ENCODE measurements around the gene PPOX. TPM values are rescaled to one million over a fixed set of nuclear protein-coding genes. Genes with fewer than 3 reads are reported as not detected.

Gene PPOX
- total RNA-seq, 1 donor, result 14.0 TPM

GRCh38 chr1:161122967-161123366, 43.3 kb upstream of the PPOX start:
- no peak for DNase-seq (ENCODE audit: low read depth)
- TF ChIP-seq, protein P1, sequence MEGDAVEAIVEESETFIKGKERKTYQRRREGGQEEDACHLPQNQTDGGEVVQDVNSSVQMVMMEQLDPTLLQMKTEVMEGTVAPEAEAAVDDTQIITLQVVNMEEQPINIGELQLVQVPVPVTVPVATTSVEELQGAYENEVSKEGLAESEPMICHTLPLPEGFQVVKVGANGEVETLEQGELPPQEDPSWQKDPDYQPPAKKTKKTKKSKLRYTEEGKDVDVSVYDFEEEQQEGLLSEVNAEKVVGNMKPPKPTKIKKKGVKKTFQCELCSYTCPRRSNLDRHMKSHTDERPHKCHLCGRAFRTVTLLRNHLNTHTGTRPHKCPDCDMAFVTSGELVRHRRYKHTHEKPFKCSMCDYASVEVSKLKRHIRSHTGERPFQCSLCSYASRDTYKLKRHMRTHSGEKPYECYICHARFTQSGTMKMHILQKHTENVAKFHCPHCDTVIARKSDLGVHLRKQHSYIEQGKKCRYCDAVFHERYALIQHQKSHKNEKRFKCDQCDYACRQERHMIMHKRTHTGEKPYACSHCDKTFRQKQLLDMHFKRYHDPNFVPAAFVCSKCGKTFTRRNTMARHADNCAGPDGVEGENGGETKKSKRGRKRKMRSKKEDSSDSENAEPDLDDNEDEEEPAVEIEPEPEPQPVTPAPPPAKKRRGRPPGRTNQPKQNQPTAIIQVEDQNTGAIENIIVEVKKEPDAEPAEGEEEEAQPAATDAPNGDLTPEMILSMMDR (IDR thresholded peaks at IDR 0.05; ENCODE audit: insufficient read depth, low read length), result no peak
- no peak overlapping the region for H3K4me3 ChIP-seq (ENCODE audit: low read depth, low read length)

GRCh38 chr1:161127649-161128048, 38.6 kb upstream of the PPOX start:
- TF ChIP-seq, protein P1 (IDR thresholded peaks at IDR 0.05; ENCODE audit: insufficient read depth, low read length), result no peak
- H3K4me3 ChIP-seq (ENCODE audit: low read depth, low read length), result no peak overlapping the region
- DNase-seq (ENCODE audit: low read depth), result no peak

DNA sequence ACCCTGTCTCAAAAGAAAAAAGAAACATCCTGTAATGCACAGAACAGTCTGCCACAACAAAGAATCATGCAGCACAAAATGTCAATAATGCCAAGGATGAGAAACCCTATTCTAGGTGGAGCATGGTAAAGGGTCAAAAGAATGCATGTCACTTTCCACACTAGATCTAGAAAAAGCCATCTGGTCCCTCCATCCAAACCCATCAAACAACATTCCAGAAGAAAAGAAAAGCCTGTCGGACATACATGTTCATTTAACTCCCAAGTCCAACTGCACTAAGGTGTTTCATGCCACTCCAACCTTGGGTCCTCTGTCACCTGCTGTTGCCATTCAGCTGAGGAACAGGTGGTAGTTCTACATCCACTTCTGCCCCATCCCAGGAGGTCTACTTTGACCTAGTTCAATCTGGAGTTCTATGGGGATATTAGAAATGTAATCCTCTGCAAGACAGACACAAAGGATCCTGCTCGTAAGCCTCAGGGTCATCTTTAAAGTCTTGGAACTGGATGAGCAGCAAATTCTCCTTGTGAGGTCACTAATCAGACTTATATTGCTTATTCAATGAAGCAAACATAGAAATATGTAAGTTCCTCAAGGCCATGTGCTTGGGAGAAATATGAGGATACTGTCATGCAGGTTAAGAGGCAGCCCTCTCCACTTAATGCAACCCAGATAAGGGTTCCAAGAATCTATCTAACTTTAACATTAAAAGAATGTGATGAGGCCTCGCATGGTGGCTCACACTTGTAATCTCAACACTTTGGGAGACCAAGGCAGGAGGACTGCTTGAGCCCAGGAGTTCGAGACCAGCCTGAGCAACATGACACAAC, 37.4 kb upstream of the PPOX start:
- TF ChIP-seq, protein P1 (IDR thresholded peaks at IDR 0.05; ENCODE audit: insufficient read depth, low read length), result no peak
- DNase-seq (ENCODE audit: low read depth), result no peak
- no peak overlapping the region for H3K4me3 ChIP-seq (ENCODE audit: low read depth, low read length)

DNA sequence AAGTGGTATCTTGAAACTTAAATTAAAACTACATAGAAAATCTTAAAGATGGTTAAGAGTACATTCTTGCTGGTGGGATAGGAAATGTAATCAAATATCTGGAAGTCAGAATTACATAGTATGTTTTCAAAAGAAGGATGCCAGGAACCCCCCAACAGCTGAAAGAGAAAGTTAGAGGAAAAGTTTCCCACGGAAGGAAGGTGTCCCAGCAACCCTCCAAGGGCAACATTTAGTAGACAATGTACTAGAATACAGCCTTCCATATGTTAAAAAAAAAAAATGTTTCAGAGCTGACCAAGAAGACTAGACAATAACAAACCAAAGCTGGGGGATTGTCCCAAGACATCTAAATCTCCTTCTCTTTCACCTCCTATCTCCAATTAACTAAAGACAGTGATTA, 36.0 kb upstream of the PPOX start:
- TF ChIP-seq, protein P1 (IDR thresholded peaks at IDR 0.05; ENCODE audit: insufficient read depth, low read length), result no peak
- no peak for DNase-seq (ENCODE audit: low read depth)
- H3K4me3 ChIP-seq (ENCODE audit: low read depth, low read length), result peak overlapping the region; percentile 99

- peak overlapping the region; percentile 99 for H3K4me3 ChIP-seq (ENCODE audit: low read depth, low read length)
- peak; percentile 56 for DNase-seq (ENCODE audit: low read depth)
- TF ChIP-seq, protein P1 (IDR thresholded peaks at IDR 0.05; ENCODE audit: insufficient read depth, low read length), result no peak
Observed at GRCh38 chr1:161131523-161132409, 34.5 kb upstream of the PPOX start.

DNA sequence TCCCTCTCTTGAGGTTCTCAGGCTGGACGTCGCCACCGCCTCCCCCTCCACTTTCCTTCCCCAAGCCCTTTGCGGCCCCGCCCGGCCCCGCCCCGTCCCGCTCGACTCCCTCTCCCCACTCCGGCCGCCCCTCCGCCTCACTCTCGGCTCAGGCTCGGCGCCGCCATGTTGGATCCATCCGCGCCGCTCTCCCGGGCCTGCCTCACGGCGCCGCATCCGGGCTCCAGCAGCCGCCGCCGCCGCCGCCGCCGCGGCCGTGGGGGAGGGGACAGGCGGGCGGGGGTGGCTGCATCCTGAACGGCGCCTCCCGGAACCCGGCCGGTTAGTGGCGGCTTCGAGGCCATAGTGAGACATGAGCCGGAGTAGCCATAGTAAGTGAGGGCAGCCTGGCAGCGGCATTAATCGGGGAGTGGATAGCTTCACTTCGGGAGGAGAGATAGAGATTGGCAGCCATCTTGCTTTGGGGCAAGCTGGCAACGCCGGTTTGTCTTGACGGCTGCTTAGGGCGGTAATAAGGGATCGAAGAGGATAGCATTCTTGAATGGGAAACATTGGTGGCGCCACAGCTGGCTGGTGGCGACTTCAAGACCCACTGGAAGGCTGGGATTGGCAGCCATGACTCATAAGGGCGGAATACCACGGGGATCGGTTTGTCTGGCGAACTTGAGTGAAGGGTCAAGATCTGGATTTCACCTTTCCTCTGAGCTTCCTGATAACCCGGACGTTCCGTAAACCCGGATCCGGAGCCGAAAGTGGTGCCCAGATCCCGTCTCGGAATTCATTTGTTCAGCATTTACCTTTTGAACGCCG, 33.6 kb upstream of the PPOX start, which contains the start of gene DEDD:
TSS of gene DEDD (minus strand) at position 258 of the 810 bp plus-strand sequence. CDS start 8,205 bp downstream, outside the sequence.
- DNase-seq (ENCODE audit: low read depth), result peak; percentile 95
- TF ChIP-seq, protein P1 (IDR thresholded peaks at IDR 0.05; ENCODE audit: insufficient read depth, low read length), result no peak

More for the DNA sequence above, 33.6 kb upstream of the PPOX start, which contains the start of gene DEDD:
- H3K4me3 ChIP-seq (ENCODE audit: low read depth, low read length), result peak within 1 kb of the TSS; percentile 99

Measured in fibroblast of the aortic adventitia (primary cell).